ENCODE data around the gene NBPF1. TPM values are rescaled to one million over a fixed set of nuclear protein-coding genes. Genes with fewer than 3 reads are reported as not detected.

NBPF1 gene
- total and polyA plus RNA-seq, 9 of the 15 experiments (the other 6 are each of a cell fraction or from before 2014, with no cell fraction given), result 5.2 to 42.6 (median 24.1) TPM

DNA sequence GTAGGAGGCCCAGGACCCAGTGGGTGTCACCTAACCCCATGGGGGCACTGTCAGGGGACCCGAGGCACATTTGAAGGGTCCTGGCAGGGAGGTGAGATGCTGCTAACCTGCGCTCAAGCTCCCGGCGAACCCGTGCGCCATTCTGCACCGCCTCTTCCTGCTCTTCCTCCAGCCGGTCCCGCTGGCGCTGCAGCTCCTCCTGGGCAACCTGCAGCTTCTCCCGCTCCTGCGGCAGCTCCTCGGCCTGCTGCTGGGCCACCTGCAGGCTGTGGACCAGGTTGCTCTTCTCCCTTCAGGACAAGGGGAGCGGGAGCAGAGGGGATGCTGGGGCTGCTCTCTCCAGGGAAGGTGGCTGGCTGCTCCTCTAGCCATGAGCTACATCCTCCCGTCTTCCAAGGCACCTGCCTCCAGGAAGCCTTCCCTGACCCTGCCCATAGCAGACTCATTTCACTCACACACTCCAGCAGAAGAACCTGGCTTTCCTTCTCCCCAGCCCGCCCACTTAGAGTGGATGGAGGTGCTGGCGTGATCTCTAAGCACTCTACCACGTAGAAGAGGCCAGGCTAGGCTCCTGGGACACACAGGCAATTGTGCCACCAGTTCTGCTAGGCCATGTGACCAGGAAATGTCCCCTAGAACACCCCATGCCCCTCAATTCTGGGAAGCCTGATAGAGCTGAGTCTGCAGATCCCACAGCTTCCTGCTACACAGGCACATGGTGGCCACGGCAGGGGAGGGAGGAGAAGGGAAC lies 15.2 kb upstream of the NBPF1 start (continued):
- TF ChIP-seq, protein P1, sequence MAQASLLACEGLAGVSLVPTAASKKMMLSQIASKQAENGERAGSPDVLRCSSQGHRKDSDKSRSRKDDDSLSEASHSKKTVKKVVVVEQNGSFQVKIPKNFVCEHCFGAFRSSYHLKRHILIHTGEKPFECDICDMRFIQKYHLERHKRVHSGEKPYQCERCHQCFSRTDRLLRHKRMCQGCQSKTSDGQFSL (CRISPR knock-in tag; IDR thresholded peaks at IDR 0.05), result no peak
- TF ChIP-seq, protein P1 (tag; IDR thresholded peaks at IDR 0.05), result no peak
- TF ChIP-seq MYC (IDR thresholded peaks at IDR 0.05; ENCODE audit: low read depth, low read length) (no peak), MYC (CRISPR knock-in tag; IDR thresholded peaks at IDR 0.05; ENCODE audit: borderline replicate concordance, low read depth) (no peak), ZNF217 (CRISPR knock-in tag; IDR thresholded peaks at IDR 0.05) (no peak), NFIC (IDR thresholded peaks at IDR 0.05) (no peak), ZNF23 (CRISPR knock-in tag; IDR thresholded peaks at IDR 0.05) (no peak), CBX2 (IDR thresholded peaks at IDR 0.05; ENCODE audit: insufficient read depth, low read length, poor library complexity, severe bottlenecking) (no peak), HMG20B (CRISPR knock-in tag; IDR thresholded peaks at IDR 0.05) (no peak), RBM14 (IDR thresholded peaks at IDR 0.05; ENCODE audit: borderline replicate concordance, insufficient read depth, low read depth, low read length) (no peak), SMC3 (conservative IDR thresholded peaks at IDR 0.05; ENCODE audit: insufficient read depth, low read depth, low read length) (0 out of 2 replicates have a peak, but pooled peaks have one; percentile 4), SNRNP70 (optimal IDR thresholded peaks at IDR 0.05; ENCODE audit: low read depth, low read length) (no peak), E2F3 (CRISPR knock-in tag; IDR thresholded peaks at IDR 0.05) (0 out of 2 replicates have a peak, but pooled peaks have one; percentile 34), CEBPG (CRISPR knock-in tag; IDR thresholded peaks at IDR 0.05) (no peak), CEBPG (tag; conservative IDR thresholded peaks at IDR 0.05 in 1 of 2, IDR thresholded peaks at IDR 0.05 in 1 of 2) (no peak), TOE1 (IDR thresholded peaks at IDR 0.05; ENCODE audit: borderline replicate concordance) (no peak), TOE1 (CRISPR knock-in tag; IDR thresholded peaks at IDR 0.05; ENCODE audit: borderline replicate concordance, low read depth) (no peak), NBN (IDR thresholded peaks at IDR 0.05; ENCODE audit: low read depth) (no peak), CBX5 (IDR thresholded peaks at IDR 0.05; ENCODE audit: borderline replicate concordance, low read depth) (no peak), ZNF121 (CRISPR knock-in tag; conservative IDR thresholded peaks at IDR 0.05) (no peak; the same call in 1 of the 2 replicates), KAT2B (IDR thresholded peaks at IDR 0.05; ENCODE audit: low read depth, low read length) (no peak), LARP7 (IDR thresholded peaks at IDR 0.05) (no peak)
- TF ChIP-seq, protein P2, sequence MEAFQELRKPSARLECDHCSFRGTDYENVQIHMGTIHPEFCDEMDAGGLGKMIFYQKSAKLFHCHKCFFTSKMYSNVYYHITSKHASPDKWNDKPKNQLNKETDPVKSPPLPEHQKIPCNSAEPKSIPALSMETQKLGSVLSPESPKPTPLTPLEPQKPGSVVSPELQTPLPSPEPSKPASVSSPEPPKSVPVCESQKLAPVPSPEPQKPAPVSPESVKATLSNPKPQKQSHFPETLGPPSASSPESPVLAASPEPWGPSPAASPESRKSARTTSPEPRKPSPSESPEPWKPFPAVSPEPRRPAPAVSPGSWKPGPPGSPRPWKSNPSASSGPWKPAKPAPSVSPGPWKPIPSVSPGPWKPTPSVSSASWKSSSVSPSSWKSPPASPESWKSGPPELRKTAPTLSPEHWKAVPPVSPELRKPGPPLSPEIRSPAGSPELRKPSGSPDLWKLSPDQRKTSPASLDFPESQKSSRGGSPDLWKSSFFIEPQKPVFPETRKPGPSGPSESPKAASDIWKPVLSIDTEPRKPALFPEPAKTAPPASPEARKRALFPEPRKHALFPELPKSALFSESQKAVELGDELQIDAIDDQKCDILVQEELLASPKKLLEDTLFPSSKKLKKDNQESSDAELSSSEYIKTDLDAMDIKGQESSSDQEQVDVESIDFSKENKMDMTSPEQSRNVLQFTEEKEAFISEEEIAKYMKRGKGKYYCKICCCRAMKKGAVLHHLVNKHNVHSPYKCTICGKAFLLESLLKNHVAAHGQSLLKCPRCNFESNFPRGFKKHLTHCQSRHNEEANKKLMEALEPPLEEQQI (IDR thresholded peaks at IDR 0.05), result no peak
- TF ChIP-seq, protein P3, sequence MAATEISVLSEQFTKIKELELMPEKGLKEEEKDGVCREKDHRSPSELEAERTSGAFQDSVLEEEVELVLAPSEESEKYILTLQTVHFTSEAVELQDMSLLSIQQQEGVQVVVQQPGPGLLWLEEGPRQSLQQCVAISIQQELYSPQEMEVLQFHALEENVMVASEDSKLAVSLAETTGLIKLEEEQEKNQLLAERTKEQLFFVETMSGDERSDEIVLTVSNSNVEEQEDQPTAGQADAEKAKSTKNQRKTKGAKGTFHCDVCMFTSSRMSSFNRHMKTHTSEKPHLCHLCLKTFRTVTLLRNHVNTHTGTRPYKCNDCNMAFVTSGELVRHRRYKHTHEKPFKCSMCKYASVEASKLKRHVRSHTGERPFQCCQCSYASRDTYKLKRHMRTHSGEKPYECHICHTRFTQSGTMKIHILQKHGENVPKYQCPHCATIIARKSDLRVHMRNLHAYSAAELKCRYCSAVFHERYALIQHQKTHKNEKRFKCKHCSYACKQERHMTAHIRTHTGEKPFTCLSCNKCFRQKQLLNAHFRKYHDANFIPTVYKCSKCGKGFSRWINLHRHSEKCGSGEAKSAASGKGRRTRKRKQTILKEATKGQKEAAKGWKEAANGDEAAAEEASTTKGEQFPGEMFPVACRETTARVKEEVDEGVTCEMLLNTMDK (IDR thresholded peaks at IDR 0.05; ENCODE audit: borderline replicate concordance, insufficient read depth, low read depth, low read length, poor library complexity, severe bottlenecking), result no peak
